Superior temporal gyrus (tissue), 1 donor: ENCODE measurements around the gene ZNF710.

Experiments
- DNase-seq: peaks from one replicate; pipeline ENCODE4 v3.0.0-alpha.2; 2016; ENCODE audit errors: extremely low spot score

The ZNF710 gene

GRCh38 chr15:90079619-90080457 lies 78.7 kb downstream of the ZNF710 start:
- no peak for DNase-seq

- DNase-seq = no peak
Observed at GRCh38 chr15:90080458-90080755, 79.3 kb downstream of the ZNF710 start.

- DNase-seq = no peak
Observed at GRCh38 chr15:90080818-90081393, 79.8 kb downstream of the ZNF710 start.

- DNase-seq = peak; percentile 63
Observed at GRCh38 chr15:90082140-90082715, 81.1 kb downstream of the ZNF710 start.

GRCh38 chr15:90083419-90083818 lies 82.3 kb downstream of the ZNF710 start:
- DNase-seq = no peak

GRCh38 chr15:90083954-90084607 lies 83.0 kb downstream of the ZNF710 start:
- no peak for DNase-seq

- no peak for DNase-seq
Observed at GRCh38 chr15:90084876-90085423, 83.8 kb downstream of the ZNF710 start.

- DNase-seq = no peak
Observed at GRCh38 chr15:90085565-90085964, 84.4 kb downstream of the ZNF710 start.

- DNase-seq = peak; percentile 40
Observed at GRCh38 chr15:90086868-90087268, 85.7 kb downstream of the ZNF710 start.

- peak; percentile 62 for DNase-seq
Observed at GRCh38 chr15:90087454-90088154, 86.5 kb downstream of the ZNF710 start.

GRCh38 chr15:90090226-90090848 lies 89.2 kb downstream of the ZNF710 start:
- no peak for DNase-seq

- no peak for DNase-seq
Observed at GRCh38 chr15:90091156-90091931, 90.2 kb downstream of the ZNF710 start.

- DNase-seq = no peak
Observed at GRCh38 chr15:90095521-90095959, 94.4 kb downstream of the ZNF710 start.

- DNase-seq = no peak
Observed at GRCh38 chr15:90097475-90097874, 96.4 kb downstream of the ZNF710 start.

GRCh38 chr15:90099072-90099867 lies 98.1 kb downstream of the ZNF710 start:
- DNase-seq = no peak

GRCh38 chr15:90099868-90100831 lies 99.0 kb downstream of the ZNF710 start:
- DNase-seq = peak; percentile 85

- DNase-seq = peak; percentile 66
Observed at GRCh38 chr15:90101130-90101968, 100.2 kb downstream of the ZNF710 start.
